ENCODE data around the gene BRICD5. TPM values are rescaled to one million over a fixed set of nuclear protein-coding genes. Genes with fewer than 3 reads are reported as not detected.

Gene BRICD5
- total and polyA plus RNA-seq, 2 experiments from 2014 or later, result 0.56 to 2.9 TPM

- Histone ChIP-seq H3K4me3 (no peak overlapping the region), H4K20me1 (ENCODE audit: insufficient read depth) (no peaks in the 10 kb centered on the region), H3K9me2 (ENCODE audit: insufficient read depth) (no peaks in the 10 kb centered on the region), H3K4me1 (ENCODE audit: insufficient read depth) (no peaks in the 10 kb centered on the region), H3K27me3 (replicated peaks; ENCODE audit: insufficient read depth) (peaks cover 20% of the 10 kb centered on the region), H3K36me3 (ENCODE audit: low read depth) (no peaks in the 10 kb centered on the region), H3K27ac (no peak overlapping the region), H3K9me3 (ENCODE audit: low read depth) (no peaks in the 10 kb centered on the region), H3K79me2 (ENCODE audit: insufficient read depth) (no peaks in the 10 kb centered on the region), H2AFZ (no peak overlapping the region), H3K9ac (no peak overlapping the region), H3F3A (ENCODE audit: insufficient read depth) (no peaks in the 10 kb centered on the region), H3K4me2 (ENCODE audit: unreplicated experiment) (no peak overlapping the region)
- TF ChIP-seq EZH2 (IDR thresholded peaks at IDR 0.05; ENCODE audit: insufficient read depth, poor library complexity, severe bottlenecking) (no peak), EZH2phosphoT487 (IDR thresholded peaks at IDR 0.05; ENCODE audit: insufficient read depth, low read depth) (no peak)
- in situ Hi-C loops (cut with MboI), result no loop called here
- 75 to 89% methylated on average over 6 of the region's 6 CpGs for WGBS, 2 experiments (ENCODE audit: low coverage in 1 of 2, low lambda C conversion rate in 2 of 2, missing lambda C conversion rate in 2 of 2)
- DNase-seq, result no peak
These were observed 10.3 kb downstream of the BRICD5 start for GRCh38 chr16:2200313-2200712.

DNA sequence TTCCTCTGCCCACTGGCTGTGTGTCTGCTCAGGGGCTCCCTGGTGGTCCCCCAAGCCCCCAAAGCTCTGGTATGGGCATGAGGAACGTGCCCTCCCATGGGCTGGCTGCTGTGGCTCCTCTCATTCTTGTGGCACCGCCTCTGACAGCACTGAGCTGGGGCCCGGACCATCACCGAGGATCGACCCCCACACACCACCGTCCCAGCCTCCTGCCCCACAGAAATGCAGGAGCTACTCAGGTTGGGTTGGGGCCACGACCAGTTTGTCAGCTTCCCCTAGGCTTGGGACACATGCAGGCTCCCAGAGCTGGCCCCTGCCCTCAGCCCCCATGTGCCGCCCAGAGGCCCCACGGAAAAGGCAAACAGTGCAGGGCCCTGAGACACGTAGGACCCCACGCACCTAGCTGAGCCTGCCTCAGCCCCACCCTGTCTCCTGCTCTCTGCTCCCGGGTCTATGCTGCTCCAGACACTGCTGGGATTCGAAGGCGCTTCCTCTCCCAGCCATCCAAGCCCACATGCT lies 11.0 kb downstream of the BRICD5 start:
- in situ Hi-C loops (cut with MboI), result no loop called here
- Histone ChIP-seq H3K4me3 (no peak overlapping the region), H3K9ac (no peak overlapping the region), H3K4me2 (ENCODE audit: unreplicated experiment) (no peak overlapping the region), H3K9me2 (ENCODE audit: insufficient read depth) (no peaks in the 10 kb centered on the region), H3K4me1 (ENCODE audit: insufficient read depth) (no peaks in the 10 kb centered on the region), H3K27me3 (replicated peaks; ENCODE audit: insufficient read depth) (peaks cover 27% of the 10 kb centered on the region), H3K27ac (no peak overlapping the region), H3K79me2 (ENCODE audit: insufficient read depth) (no peaks in the 10 kb centered on the region), H3K36me3 (ENCODE audit: low read depth) (no peaks in the 10 kb centered on the region), H4K20me1 (ENCODE audit: insufficient read depth) (no peaks in the 10 kb centered on the region), H3K9me3 (ENCODE audit: low read depth) (no peaks in the 10 kb centered on the region), H2AFZ (no peak overlapping the region), H3F3A (ENCODE audit: insufficient read depth) (no peaks in the 10 kb centered on the region)
- WGBS, 2 experiments (ENCODE audit: low coverage in 1 of 2, low lambda C conversion rate in 2 of 2, missing lambda C conversion rate in 2 of 2), result 59% methylated on average over 14 of the region's 14 CpGs
- DNase-seq, result no peak
- TF ChIP-seq EZH2phosphoT487 (IDR thresholded peaks at IDR 0.05; ENCODE audit: insufficient read depth, low read depth) (no peak), EZH2 (IDR thresholded peaks at IDR 0.05; ENCODE audit: insufficient read depth, poor library complexity, severe bottlenecking) (no peak)

DNA sequence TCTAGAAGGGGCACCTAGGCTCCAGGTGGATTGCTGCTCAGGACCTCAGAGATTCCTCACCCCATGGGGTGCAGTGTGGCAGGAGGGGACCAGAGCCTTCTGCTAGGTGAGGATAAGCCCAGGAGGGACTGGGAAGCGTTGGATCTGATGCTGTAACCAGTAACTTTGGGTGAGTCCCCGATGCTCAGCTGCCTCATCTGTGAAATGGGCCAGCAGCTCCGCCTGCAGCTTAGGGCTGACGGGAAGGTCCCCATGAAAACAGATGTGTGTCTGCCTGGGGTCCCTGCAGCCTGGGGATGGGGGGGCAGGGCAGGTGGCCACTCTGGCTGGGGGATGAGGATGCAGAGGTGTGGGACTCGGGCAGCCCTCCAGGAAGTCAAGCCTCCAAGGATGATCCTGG lies 11.6 kb downstream of the BRICD5 start:
- H3K36me3 ChIP-seq (ENCODE audit: low read depth), result no peaks in the 10 kb centered on the region
- no peak overlapping the region for H3K4me2 ChIP-seq (ENCODE audit: unreplicated experiment)
- H4K20me1 ChIP-seq (ENCODE audit: insufficient read depth), result no peaks in the 10 kb centered on the region
- H3K27ac ChIP-seq, result no peak overlapping the region
- H3K9ac ChIP-seq, result no peak overlapping the region
- no peaks in the 10 kb centered on the region for H3K9me2 ChIP-seq (ENCODE audit: insufficient read depth)
- H3K27me3 ChIP-seq (replicated peaks; ENCODE audit: insufficient read depth), result peaks cover 29% of the 10 kb centered on the region
- WGBS, 2 experiments (ENCODE audit: low coverage in 1 of 2, low lambda C conversion rate in 2 of 2, missing lambda C conversion rate in 2 of 2), result 52% methylated on average over 5 of the region's 5 CpGs
- TF ChIP-seq EZH2phosphoT487 (IDR thresholded peaks at IDR 0.05; ENCODE audit: insufficient read depth, low read depth), result no peak
- TF ChIP-seq EZH2 (IDR thresholded peaks at IDR 0.05; ENCODE audit: insufficient read depth, poor library complexity, severe bottlenecking), result no peak
- no peaks in the 10 kb centered on the region for H3K9me3 ChIP-seq (ENCODE audit: low read depth)
- DNase-seq, result no peak
- H3K4me3 ChIP-seq, result no peak overlapping the region
- H2AFZ ChIP-seq, result no peak overlapping the region
- no peaks in the 10 kb centered on the region for H3F3A ChIP-seq (ENCODE audit: insufficient read depth)
- in situ Hi-C loops (cut with MboI), result no loop called here
- no peaks in the 10 kb centered on the region for H3K79me2 ChIP-seq (ENCODE audit: insufficient read depth)
- H3K4me1 ChIP-seq (ENCODE audit: insufficient read depth), result no peaks in the 10 kb centered on the region

DNA sequence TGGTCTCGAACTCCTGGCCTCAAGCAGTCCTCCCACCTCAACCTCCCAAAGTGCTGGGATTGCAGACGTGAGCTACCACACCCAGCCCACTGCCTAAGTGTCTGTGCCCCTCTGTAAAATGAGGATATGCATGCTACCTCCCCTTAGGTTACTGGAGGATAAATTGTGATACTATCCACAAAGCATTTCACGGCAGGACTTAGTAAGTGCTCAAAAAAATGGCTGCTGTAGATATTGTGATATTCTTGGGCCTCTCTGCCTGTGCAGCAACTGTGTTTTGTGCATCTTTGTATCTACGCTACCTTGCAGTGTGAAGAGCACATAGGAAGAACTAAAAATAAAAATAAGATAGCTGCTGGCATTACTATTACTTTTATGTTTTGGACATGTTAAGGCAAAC lies 12.4 kb downstream of the BRICD5 start:
- WGBS, 2 experiments (ENCODE audit: low coverage in 1 of 2, low lambda C conversion rate in 2 of 2, missing lambda C conversion rate in 2 of 2), result 42 to 46% methylated on average over 4 of the region's 4 CpGs
- Histone ChIP-seq H3K9me3 (ENCODE audit: low read depth) (no peaks in the 10 kb centered on the region), H3K27me3 (replicated peaks; ENCODE audit: insufficient read depth) (peaks cover 29% of the 10 kb centered on the region), H3K9me2 (ENCODE audit: insufficient read depth) (no peaks in the 10 kb centered on the region), H3K9ac (no peak overlapping the region), H3K4me1 (ENCODE audit: insufficient read depth) (no peaks in the 10 kb centered on the region), H3K36me3 (ENCODE audit: low read depth) (no peaks in the 10 kb centered on the region), H4K20me1 (ENCODE audit: insufficient read depth) (no peaks in the 10 kb centered on the region), H3K27ac (no peak overlapping the region), H2AFZ (no peak overlapping the region), H3K79me2 (ENCODE audit: insufficient read depth) (no peaks in the 10 kb centered on the region), H3F3A (ENCODE audit: insufficient read depth) (no peaks in the 10 kb centered on the region), H3K4me2 (ENCODE audit: unreplicated experiment) (no peak overlapping the region), H3K4me3 (no peak overlapping the region)
- no peak for DNase-seq
- in situ Hi-C loops (cut with MboI), result no loop called here
- TF ChIP-seq EZH2phosphoT487 (IDR thresholded peaks at IDR 0.05; ENCODE audit: insufficient read depth, low read depth), result no peak
- no peak for TF ChIP-seq EZH2 (IDR thresholded peaks at IDR 0.05; ENCODE audit: insufficient read depth, poor library complexity, severe bottlenecking)

DNA sequence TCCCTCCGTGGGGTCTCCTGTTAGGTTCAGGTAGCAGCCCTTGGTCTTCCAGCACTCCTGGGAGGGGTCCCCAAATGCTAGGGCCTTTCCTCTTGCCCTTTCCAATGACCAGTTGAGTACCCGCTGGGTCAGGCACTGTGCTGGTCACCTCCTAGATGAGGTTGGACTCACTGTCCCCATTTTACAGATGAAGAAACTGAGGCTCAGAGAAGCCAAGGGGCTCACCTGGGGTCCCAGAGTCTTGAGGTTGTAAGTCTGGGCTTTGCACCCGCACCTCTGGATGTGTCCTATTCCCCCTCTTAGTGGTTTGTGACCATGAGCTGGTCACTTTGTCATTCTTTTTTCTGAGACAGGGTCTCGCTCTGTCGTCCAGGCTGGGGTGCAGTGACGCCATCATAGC lies 12.9 kb downstream of the BRICD5 start:
- peaks cover 29% of the 10 kb centered on the region for H3K27me3 ChIP-seq (replicated peaks; ENCODE audit: insufficient read depth)
- no peaks in the 10 kb centered on the region for H3F3A ChIP-seq (ENCODE audit: insufficient read depth)
- in situ Hi-C loops (cut with MboI), result no loop called here

More for the DNA sequence above, 12.9 kb downstream of the BRICD5 start:
- Histone ChIP-seq H3K27ac (no peak overlapping the region), H3K9me3 (ENCODE audit: low read depth) (no peaks in the 10 kb centered on the region), H3K79me2 (ENCODE audit: insufficient read depth) (no peaks in the 10 kb centered on the region), H3K36me3 (ENCODE audit: low read depth) (no peaks in the 10 kb centered on the region), H3K4me2 (ENCODE audit: unreplicated experiment) (no peak overlapping the region), H3K4me1 (ENCODE audit: insufficient read depth) (no peaks in the 10 kb centered on the region), H3K4me3 (no peak overlapping the region), H2AFZ (no peak overlapping the region), H4K20me1 (ENCODE audit: insufficient read depth) (no peaks in the 10 kb centered on the region), H3K9me2 (ENCODE audit: insufficient read depth) (no peaks in the 10 kb centered on the region), H3K9ac (no peak overlapping the region)
- 91 to 98% methylated on average over 6 of the region's 6 CpGs for WGBS, 2 experiments (ENCODE audit: low coverage in 1 of 2, low lambda C conversion rate in 2 of 2, missing lambda C conversion rate in 2 of 2)
- TF ChIP-seq EZH2phosphoT487 (IDR thresholded peaks at IDR 0.05; ENCODE audit: insufficient read depth, low read depth) (no peak), EZH2 (IDR thresholded peaks at IDR 0.05; ENCODE audit: insufficient read depth, poor library complexity, severe bottlenecking) (no peak)
- DNase-seq, result no peak
